ENCODE data around the gene COQ8B.

- TF ChIP-seq CTCF (IDR thresholded peaks at IDR 0.05) (no peak), POLR2A (IDR thresholded peaks at IDR 0.05) (no peak)
Measured at GRCh38 chr19:40755791-40756190, 39.1 kb upstream of the COQ8B start.
